Middle frontal gyrus (tissue), 1 donor: ENCODE measurements around the gene KCNQ1OT1.

Experiments used
- DNase-seq: peaks from one replicate; pipeline ENCODE4 v3.0.0-alpha.2; 2015; ENCODE audit warnings: low spot score; ENCODE audit errors: extremely low spot score

Gene KCNQ1OT1

GRCh38 chr11:2669634-2670469, 29.9 kb downstream of the KCNQ1OT1 start:
- no peak for DNase-seq

DNA sequence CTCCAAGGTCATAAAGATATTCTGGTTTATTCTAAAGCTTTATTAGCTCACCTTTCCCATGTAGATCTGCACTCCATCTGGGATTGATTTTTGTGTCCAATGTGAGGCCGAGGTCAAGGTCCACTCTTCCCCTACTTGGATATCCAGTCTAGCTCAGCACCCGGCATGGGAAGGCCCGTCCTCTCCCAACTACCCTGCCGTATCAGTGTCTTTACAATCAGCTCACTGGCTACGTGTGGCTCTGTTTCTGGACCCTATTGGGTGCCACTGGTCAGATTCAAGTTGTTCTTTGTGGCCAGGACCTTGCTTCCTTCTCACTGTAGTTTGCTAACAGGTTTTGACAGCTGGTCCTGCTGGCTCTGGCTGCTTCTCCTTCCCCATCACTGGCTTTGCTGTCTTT, 30.9 kb downstream of the KCNQ1OT1 start:
- no peak for DNase-seq

- no peak for DNase-seq
These were observed 31.9 kb downstream of the KCNQ1OT1 start for GRCh38 chr11:2667940-2668339.

DNA sequence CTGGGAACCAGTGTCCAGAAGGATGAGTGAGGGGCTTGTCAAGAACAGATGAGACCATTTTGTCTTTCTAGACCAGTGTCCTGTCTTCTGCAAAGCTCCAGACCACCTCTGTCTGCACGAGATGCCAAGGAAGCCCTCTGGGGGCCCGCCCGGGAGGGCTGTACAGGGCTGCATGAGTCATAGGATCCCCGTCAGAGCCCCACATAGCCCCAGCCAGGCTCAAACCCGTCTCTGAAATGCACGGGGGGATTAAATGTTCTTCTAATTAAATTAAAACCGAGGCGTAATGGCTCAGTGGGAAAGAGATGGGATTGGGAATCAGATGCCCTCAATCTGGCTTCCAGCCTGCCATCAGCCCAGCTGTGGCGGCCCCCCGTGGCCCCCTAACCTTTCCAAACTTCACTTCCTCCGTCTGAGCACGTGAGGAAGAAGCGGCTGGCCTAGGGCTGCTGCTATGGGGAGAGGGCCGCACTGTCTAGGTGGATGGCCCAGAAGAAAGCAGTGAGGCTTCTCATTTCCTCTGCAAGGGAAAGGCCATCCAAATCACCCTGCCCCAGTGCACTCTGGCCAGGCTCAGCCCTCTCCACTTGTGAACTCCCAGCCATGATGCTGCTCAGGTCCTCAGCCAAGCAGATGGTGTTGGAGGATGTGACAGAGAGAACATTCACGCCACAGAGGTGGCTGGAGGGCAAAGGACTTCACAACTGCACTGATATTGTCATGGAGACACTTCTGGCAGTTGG, 32.8 kb downstream of the KCNQ1OT1 start:
- DNase-seq = no peak

DNA sequence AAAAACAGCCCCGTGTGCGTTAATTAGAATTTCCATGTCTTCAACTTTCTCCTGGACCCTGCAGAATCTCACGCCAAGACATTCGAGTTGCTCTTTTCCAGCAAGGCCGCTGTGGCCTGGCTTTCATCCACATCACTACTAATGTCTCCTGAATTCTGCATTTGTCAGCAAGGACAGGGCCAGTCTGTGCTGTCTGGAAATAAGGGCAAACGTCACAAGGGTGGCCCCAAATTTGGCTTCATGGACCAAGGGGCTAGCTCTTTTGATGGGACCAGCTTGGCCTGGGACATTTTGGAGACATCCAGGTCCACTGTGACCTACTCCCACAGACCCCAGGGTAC, 33.4 kb downstream of the KCNQ1OT1 start:
- no peak for DNase-seq

- no peak for DNase-seq
These were observed 34.0 kb downstream of the KCNQ1OT1 start for GRCh38 chr11:2665526-2666400.

DNA sequence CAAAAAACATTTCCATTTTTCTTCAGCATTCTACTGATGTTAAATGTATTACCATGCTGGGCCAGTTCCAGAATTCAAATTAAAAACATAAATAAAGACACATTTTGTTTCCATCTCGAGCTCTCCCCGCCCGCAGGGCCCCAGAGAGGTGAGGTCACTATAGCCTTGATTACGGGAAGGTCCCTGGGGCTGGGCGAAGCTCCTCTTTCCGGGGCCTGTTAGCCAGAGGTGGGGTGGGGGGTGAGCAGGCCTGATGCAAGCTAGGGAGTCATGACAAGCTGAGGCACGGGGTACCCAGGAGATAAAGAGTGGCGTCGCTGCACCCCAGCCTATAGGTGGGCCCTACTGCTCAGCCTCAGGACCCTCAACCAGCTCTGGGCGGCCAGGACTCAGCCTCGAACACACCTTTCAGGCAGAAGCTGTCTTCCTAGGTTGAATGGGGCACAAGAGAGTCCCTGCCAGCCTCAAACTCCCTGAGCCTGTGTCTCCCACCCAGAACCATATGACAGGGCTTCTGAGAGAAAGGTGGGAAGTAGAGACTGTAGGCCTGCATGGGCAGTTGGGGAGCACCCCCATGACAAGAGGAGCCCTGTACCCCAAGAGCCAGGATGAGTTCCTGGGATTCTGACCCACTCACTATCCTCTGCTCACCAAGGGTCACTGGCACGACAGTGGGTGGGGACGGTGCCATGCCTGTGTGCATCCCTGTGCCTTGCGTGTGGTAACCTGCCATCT, 34.8 kb downstream of the KCNQ1OT1 start:
- DNase-seq = no peak

GRCh38 chr11:2664376-2664775, 35.4 kb downstream of the KCNQ1OT1 start:
- no peak for DNase-seq

- DNase-seq = no peak
These were observed 35.9 kb downstream of the KCNQ1OT1 start for GRCh38 chr11:2663915-2664314.

- no peak for DNase-seq
These were observed 36.3 kb downstream of the KCNQ1OT1 start for GRCh38 chr11:2663506-2663905.

DNA sequence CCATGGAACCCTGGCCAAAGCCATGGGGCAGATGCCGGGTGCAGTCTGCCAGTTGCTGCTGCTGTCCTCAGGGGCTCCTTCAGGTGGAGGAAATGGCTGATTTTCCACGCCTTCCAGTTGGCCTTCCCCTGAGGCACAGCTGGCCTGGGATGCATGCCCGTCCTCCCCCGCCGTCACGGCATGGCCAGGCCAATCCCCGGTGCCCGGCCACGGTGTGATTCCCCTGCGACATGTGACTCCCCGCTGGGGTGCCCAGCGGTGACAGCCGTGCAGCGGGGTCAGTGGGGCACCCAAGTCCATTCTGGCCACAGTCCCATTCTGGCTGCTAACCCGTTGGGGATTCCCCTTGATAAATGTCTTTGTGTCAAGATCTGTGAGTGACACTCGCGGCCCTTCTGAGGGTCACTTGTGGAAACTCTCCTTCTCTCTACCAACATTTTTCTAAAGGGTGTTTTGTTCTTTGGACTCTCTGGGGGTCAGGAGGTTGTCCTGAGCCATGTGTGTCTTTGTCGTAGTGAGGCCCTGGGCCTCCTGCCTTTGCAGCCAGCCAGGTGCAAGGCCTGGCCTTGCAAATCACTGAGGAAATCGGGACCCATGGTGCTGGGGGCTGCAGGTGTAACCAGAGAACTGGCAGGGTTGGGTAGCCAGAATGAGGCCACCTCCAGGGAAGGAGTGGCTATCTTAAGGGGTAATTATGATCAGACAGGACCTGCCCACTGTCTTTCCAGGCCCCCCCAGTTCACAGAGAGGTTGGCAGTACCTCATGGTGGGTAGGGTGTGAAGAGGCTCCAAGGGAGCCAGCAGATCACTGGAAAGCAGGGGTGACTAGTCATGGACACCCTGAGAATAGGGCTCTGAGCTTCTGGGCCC, 37.1 kb downstream of the KCNQ1OT1 start:
- DNase-seq = no peak

GRCh38 chr11:2662024-2662312, 37.8 kb downstream of the KCNQ1OT1 start:
- no peak for DNase-seq

- DNase-seq = no peak
These were observed 38.4 kb downstream of the KCNQ1OT1 start for GRCh38 chr11:2661173-2662023.

- DNase-seq = no peak
These were observed 39.3 kb downstream of the KCNQ1OT1 start for GRCh38 chr11:2660357-2660939.

DNA sequence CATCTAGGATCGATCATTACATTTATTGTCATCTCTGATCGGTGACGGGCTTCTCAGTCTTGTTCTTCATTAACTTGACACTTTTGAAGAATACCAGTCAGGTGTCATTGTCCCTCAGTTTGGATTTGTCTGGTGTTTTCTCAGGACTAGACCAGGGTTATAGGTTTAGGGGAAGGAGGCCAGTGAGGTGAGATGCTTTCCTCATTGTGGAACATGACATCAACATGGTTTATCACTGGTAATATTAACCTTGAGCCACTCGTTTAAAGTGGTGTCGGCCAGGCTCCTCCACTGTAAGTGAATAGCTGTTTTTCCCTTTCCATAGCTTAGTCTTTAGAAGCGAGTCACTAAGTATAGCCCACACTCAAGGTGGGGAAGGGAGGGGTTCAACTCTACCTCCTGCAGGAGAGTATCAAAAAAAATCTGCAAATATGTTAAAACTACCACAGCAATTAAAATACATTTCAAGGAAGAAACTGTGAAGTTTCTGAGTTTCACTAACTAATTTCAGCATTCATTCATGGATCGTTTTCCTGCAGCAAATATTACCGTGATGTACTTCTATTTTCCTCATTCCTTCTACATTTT, 42.0 kb downstream of the KCNQ1OT1 start:
- no peak for DNase-seq

DNA sequence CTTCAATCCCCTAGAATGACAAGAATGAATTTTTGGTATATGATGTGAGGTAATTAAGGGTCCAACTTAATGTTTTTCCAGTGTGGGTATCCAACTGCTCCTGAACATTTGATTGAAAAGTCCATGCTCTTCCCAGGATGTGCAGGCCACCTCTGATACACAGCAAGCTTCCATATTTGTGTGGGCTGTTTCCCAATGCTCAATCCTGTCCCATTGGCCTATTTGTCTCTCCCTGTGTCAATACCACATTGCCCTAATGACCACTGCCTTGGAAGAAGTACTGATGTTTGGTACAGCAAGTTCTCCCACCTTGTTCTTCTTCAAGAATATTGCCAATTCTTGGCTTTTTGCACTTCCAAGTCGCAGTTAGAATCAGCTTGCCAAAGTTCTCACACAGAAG, 42.9 kb downstream of the KCNQ1OT1 start:
- DNase-seq = no peak

- DNase-seq = no peak
These were observed 43.8 kb downstream of the KCNQ1OT1 start for GRCh38 chr11:2655834-2656622.
